Measurements from ENCODE around the gene METAP2.

GRCh38 chr12:95532851-95533250 is 58.9 kb downstream of the METAP2 start:
- TF ChIP-seq POLR2A (IDR thresholded peaks at IDR 0.05), result no peak
- TF ChIP-seq CTCF (IDR thresholded peaks at IDR 0.05), result no peak

All from Peyer's patch (tissue), 4 donors.